GM21717 (cell line): ENCODE measurements around the gene DCLK1.
"Not testable (repeated sequence)": the region's sequence is repeated elsewhere in the genome, so short reads cannot be mapped to it uniquely, and the experiment has no call there.

Experiments
- ATAC-seq: cut with Tn5 transposase; IDR thresholded peaks from one replicate; pipeline ENCODE4 v1.9.1; 2021; ENCODE audit warnings: mild to moderate bottlenecking, moderate library complexity; ENCODE audit not compliant: unreplicated experiment

The DCLK1 gene

GRCh38 chr13:35988648-35989081 lies 142.5 kb downstream of the DCLK1 start:
- no peak for ATAC-seq

GRCh38 chr13:35987572-35988513 lies 143.3 kb downstream of the DCLK1 start:
- ATAC-seq = no peak

- ATAC-seq = no peak
Measured at GRCh38 chr13:35984776-35985453, 146.3 kb downstream of the DCLK1 start.

- no peak for ATAC-seq
Measured at GRCh38 chr13:35984287-35984686, 146.9 kb downstream of the DCLK1 start.

- not testable (repeated sequence) for ATAC-seq
Measured at GRCh38 chr13:35983703-35984102, 147.5 kb downstream of the DCLK1 start.

DNA sequence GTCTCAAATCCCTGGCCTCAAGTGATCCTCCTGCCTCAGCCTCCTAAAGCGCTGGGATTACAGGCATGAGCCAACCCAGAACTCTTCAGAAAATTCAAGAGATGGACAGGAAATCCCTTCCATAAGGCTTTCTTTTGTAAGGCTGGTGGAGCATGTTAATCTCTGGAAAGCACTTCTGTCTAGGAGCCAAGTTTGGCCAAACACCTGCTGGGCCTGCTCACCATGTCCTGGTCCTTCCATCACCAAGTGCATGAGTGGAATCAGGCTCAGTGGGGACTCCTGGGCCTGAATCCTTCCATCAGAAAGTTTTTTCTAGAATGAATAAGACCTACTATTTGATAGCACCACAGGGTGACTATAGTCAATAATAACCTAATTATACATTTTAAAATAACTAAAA lies 148.0 kb downstream of the DCLK1 start:
- no peak for ATAC-seq

GRCh38 chr13:35979361-35979951 lies 151.7 kb downstream of the DCLK1 start:
- no peak for ATAC-seq

DNA sequence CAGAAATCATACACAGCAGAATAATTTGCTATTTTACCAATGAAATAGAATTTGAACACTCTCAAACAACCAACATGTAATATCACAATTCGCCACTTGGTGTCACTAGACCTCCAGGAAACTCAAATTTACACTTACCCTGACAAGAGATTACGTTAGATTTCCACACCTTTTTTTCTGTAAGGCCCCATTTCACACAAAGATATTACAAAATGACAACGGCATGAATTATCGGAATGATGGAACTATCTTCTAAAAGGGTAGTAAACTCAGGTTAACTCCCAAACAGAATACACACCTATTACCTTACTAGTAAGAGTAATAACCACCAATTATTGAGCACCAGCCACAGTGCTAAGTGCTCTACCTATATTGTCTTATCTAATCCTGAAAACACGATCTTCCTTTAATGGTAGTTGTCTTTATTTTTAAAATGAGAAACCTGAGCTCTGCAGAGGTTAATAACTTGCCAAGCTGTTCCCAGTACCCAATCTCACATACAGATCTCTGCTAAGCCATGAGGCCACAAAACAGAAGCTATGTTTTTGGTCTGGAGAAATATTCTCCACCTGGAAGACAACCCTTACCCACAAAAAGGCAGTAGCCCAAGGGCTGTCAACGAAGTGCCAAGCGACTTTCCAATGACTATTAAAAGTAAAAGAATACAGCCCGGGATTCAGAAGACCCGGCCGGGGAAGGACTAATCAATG lies 152.4 kb downstream of the DCLK1 start:
- ATAC-seq = no peak

DNA sequence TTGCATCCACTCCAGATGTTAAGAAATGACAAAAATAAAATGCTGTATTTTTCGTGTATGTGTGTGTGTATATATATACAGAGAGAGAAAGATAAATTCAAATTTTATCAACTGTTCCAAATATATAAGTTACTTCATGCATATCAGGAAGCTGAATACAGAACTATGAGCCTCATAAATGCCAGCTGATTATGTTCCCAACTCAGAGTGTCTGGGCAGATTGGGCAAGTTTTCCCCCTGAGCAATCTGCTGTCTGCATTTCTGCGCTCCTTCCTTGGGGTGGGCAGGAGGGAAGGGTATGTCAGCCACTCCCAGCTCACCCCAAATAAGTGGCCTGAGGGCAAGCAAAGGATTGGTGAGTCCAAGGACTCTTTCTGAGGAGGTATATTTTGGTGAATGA lies 154.1 kb downstream of the DCLK1 start:
- no peak for ATAC-seq

DNA sequence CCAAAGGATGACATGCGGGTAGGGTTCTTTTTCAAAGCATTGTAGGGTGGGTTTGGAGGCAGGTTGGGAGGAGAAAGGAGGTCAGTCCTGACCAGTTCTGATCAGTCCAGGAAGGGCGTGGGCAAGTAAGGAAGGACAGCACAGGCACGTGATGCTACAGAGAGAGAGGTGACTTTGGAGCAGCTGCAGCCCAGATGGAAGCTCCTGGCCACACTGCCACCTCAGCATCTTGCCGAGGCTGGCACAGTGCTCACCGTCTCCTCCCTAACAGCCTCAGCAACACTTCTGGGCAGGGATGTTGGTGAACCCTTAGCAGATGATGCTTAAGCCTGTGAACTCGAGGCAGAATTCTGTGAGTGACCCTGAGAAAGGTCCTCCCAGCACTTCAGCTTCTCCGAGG lies 155.1 kb downstream of the DCLK1 start:
- no peak for ATAC-seq

DNA sequence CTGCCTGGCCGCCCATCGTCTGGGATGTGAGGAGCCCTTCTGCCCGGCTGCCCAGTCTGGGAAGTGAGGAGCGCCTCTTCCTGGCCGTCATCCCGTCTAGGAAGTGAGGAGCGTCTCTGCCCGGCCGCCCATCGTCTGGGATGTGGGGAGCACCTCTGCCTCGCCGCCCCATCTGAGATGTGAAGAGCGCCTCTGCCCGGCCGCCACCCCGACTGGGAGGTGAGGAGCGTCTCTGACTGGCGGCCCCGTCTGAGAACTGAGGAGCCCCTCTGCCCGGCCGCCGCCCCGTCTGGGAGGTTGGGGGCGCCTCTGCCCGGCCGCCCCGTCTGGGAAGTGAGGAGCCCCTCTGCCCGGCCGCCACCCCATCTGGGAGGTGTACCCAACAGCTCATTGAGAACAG lies 164.2 kb downstream of the DCLK1 start:
- not testable (repeated sequence) for ATAC-seq

DNA sequence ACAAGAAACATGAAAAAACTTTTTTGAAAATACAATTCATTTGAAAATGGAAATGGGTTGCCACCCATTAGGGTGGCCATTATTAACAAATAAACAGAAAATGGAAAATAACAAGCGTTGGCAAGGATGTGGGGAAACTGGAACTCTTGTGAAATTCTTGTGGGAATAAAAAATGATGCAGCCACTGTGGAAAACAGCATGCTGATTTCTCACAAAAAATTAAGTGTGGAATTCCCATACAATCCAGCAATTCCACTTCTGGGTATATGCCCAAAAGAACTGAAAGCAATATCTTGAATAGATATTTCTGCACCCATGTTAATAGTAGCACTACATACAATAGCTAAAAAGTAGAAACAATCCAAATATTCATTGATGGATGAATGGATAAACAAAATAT lies 165.2 kb downstream of the DCLK1 start:
- ATAC-seq = no peak

DNA sequence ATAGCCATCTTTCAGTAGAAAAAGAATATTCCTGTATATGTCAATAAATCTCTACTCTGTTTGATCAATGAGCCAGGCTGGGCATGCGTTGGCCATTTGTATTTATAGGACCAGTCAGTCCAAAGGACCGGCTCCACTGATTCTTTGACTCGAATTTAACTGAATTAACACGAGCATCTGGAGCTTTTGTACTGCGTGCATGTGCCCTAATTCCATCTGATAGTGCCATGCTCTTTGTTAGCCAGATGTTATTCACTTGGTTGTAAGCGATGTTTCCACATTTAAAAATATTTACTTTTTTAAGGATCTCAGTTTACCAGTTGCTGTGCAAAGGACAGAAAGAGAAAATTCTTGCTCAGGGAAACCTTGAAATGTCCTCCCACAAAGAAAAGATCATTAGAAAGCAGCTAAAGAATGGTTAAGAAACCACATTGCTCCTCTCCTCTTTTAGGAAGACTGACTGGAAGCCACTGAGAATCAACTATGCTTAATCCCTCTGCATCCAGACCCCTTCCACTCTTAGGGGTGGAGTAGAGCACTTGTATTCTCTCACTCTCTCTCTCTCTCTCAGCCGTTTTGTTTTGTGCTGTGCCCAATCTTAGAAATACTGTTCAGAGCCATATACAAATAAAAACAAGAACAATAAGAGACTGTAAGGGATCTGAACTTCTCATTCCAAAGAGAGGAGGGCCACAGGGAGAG lies 165.8 kb downstream of the DCLK1 start:
- ATAC-seq = no peak

- no peak for ATAC-seq
Measured at GRCh38 chr13:35964863-35965180, 166.4 kb downstream of the DCLK1 start.

DNA sequence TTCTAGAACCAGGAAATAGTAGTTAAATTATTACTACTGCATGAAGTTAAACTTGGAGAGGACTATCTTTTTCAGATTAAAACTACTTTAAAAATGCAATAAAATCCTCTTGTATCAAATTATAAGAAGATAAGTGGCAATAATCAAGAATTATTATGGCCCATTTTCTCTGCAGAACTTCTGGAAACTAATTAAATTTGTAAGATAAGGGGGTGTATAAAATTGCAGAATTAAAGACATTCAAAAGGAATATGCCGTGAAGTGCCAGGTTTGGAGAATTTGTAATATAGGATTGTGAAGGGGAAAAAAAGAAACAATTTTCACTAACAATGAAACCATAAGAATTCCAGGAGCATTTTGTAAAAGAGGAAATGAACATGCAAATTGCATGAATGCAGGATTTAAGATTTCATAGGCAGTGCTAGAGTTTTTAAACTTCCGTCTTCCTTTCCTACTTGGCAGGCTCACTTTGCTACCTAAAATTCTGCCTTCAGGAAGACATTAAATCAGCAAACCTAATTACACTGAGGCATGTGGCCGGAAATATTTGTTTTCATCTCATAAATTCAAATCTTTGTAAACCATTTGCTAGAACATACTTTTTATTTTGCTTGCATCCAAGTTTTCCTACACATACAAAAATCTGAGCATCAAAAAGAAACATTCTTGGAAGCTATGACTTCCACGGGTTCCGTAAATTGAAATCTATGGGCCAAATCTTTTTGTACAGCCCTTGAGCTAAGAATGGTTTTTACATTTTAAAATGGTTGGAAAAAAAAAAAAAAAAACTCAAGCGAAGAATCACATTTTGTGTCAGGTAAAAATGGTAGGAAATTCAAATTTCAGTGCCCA lies 166.9 kb downstream of the DCLK1 start:
- ATAC-seq = no peak

GRCh38 chr13:35961461-35962220 lies 169.5 kb downstream of the DCLK1 start:
- no peak for ATAC-seq

- no peak for ATAC-seq
Measured at GRCh38 chr13:35961002-35961401, 170.2 kb downstream of the DCLK1 start.

- ATAC-seq = no peak
Measured at GRCh38 chr13:35957996-35958395, 173.2 kb downstream of the DCLK1 start.

- no peak for ATAC-seq
Measured at GRCh38 chr13:35957241-35957731, 173.9 kb downstream of the DCLK1 start.
